DMS79 treated with DMSO at 0.1 percent for 48 hours (cell line): ENCODE results near the gene ZP1.

Source experiments
- DNase-seq: peaks from one replicate; lab custom pipeline; 2025; lab: John Stamatoyannopoulos, UW

The ZP1 gene

GRCh38 chr11:60866911-60867870, at the start of gene ZP1:
TSS of gene ZP1 (plus strand) at chr11:60867542. CDS start at chr11:60867562, 20 bp downstream.
- peak; percentile 99 for DNase-seq

- no peak for DNase-seq
Measured at GRCh38 chr11:60818057-60818456, 49.3 kb upstream of the ZP1 start.

GRCh38 chr11:60821827-60822599, 45.3 kb upstream of the ZP1 start:
- DNase-seq, result no peak

GRCh38 chr11:60823745-60824306, 43.5 kb upstream of the ZP1 start:
- peak; percentile 11 for DNase-seq

- DNase-seq, result no peak
Measured at GRCh38 chr11:60825118-60825517, 42.2 kb upstream of the ZP1 start.

GRCh38 chr11:60825790-60826189, 41.6 kb upstream of the ZP1 start:
- no peak for DNase-seq

GRCh38 chr11:60830478-60831142, 36.7 kb upstream of the ZP1 start:
- DNase-seq, result no peak

GRCh38 chr11:60831143-60831500, 36.2 kb upstream of the ZP1 start:
- DNase-seq, result peak; percentile 82

- peak; percentile 88 for DNase-seq
Measured at GRCh38 chr11:60831501-60832079, 35.8 kb upstream of the ZP1 start.

- no peak for DNase-seq
Measured at GRCh38 chr11:60834742-60835533, 32.4 kb upstream of the ZP1 start.

- no peak for DNase-seq
Measured at GRCh38 chr11:60835534-60835846, 31.9 kb upstream of the ZP1 start.

- peak; percentile 52 for DNase-seq
Measured at GRCh38 chr11:60836866-60837515, 30.4 kb upstream of the ZP1 start.

- no peak for DNase-seq
Measured at GRCh38 chr11:60838132-60838531, 29.2 kb upstream of the ZP1 start.

- peak; percentile 69 for DNase-seq
Measured at GRCh38 chr11:60840470-60841430, 26.6 kb upstream of the ZP1 start.

- peak; percentile 89 for DNase-seq
Measured at GRCh38 chr11:60841797-60842667, 25.3 kb upstream of the ZP1 start, which contains the start of gene CCDC86. TSS of gene CCDC86 (plus strand) at chr11:60842113. CDS start at chr11:60842125, 12 bp downstream.

- DNase-seq, result no peak
Measured at GRCh38 chr11:60842668-60843600, 24.4 kb upstream of the ZP1 start.
